Mesenchymal stem cell (in vitro differentiated cells and primary cell): Measurements from ENCODE around the gene CDKN3.
"Not testable (repeated sequence)": the region's sequence is repeated elsewhere in the genome, so short reads cannot be mapped to it uniquely, and the experiment has no call there.

ENCODE experiments used
- DNase-seq: peaks from one replicate; pipeline ENCODE4 v3.0.0-alpha.2; 2013
- H2AFZ ChIP-seq: one replicate; pipeline ENCODE4 v1.6.1; 2013; ENCODE audit warnings: low read depth, mild to moderate bottlenecking, control low read depth, inconsistent platforms, low read length, moderate library complexity
- H2AK5ac ChIP-seq: 2 replicates; pipeline ENCODE4 v1.6.1; 2013; ENCODE audit warnings: low read length, moderate library complexity, mild to moderate bottlenecking, inconsistent platforms; ENCODE audit not compliant: severe bottlenecking
- H2BK120ac ChIP-seq: one replicate; pipeline ENCODE4 v1.6.1; 2013; ENCODE audit warnings: low read depth, mild to moderate bottlenecking, inconsistent platforms, low read length, moderate library complexity
- H2BK12ac ChIP-seq, 2 experiments: one replicate each; pipeline ENCODE4 v1.6.1; 2013; ENCODE audit warnings: inconsistent platforms in 2 of 2, low read length in 2 of 2, mild to moderate bottlenecking in 2 of 2, moderate library complexity in 2 of 2, control low read depth in 1 of 2
- H2BK15ac ChIP-seq: one replicate; pipeline ENCODE4 v1.6.1; 2013; ENCODE audit warnings: mild to moderate bottlenecking, low read depth, inconsistent platforms; ENCODE audit not compliant: poor library complexity, severe bottlenecking
- H2BK5ac ChIP-seq: 2 replicates; pipeline ENCODE4 v1.6.1; 2013; ENCODE audit warnings: low read depth, mild to moderate bottlenecking, low read length, control low read depth, inconsistent platforms; ENCODE audit not compliant: poor library complexity, severe bottlenecking
- H3K14ac ChIP-seq, 2 experiments: one replicate each; pipeline ENCODE4 v1.6.1; 2013; ENCODE audit warnings: inconsistent platforms in 2 of 2, low read length in 2 of 2, control low read depth in 1 of 2, mild to moderate bottlenecking in 1 of 2, moderate library complexity in 1 of 2
- H3K18ac ChIP-seq, 2 experiments: one replicate each; pipeline ENCODE4 v1.6.1; 2013; ENCODE audit warnings: inconsistent platforms in 2 of 2, low read length in 2 of 2, control low read depth in 1 of 2, low read depth in 1 of 2, mild to moderate bottlenecking in 1 of 2
- H3K23ac ChIP-seq, 2 experiments: one replicate each; pipeline ENCODE4 v1.6.1; 2013; ENCODE audit warnings: inconsistent platforms in 2 of 2, low read length in 2 of 2, mild to moderate bottlenecking in 2 of 2, moderate library complexity in 2 of 2, control low read depth in 1 of 2
- H3K27ac ChIP-seq: 2 replicates; pipeline ENCODE4 v1.5.1; 2013; ENCODE audit warnings: mild to moderate bottlenecking, moderate library complexity, low read length, control low read depth, inconsistent platforms; ENCODE audit not compliant: poor library complexity, severe bottlenecking
- H3K27me3 ChIP-seq, 2 experiments: 2 replicates each; pipeline versions ENCODE4 v1.6.1 to v1.7.0; 2013; ENCODE audit warnings: low read length in 2 of 2, mild to moderate bottlenecking in 2 of 2, moderate library complexity in 2 of 2, control low read depth in 1 of 2, inconsistent platforms in 1 of 2; ENCODE audit not compliant: control insufficient read depth in 1 of 2, insufficient read depth in 1 of 2
- H3K36me3 ChIP-seq, 2 experiments: 2 replicates each; pipeline versions ENCODE4 v1.6.1 to v1.7.0; 2013; ENCODE audit warnings: low read length in 2 of 2, control low read depth in 1 of 2, inconsistent platforms in 1 of 2, low read depth in 1 of 2, mild to moderate bottlenecking in 1 of 2; ENCODE audit not compliant: insufficient read depth in 2 of 2, control insufficient read depth in 1 of 2
- H3K4ac ChIP-seq, 2 experiments: one replicate each; pipeline ENCODE4 v1.6.1; 2013; ENCODE audit warnings: inconsistent platforms in 2 of 2, low read length in 2 of 2, mild to moderate bottlenecking in 2 of 2, moderate library complexity in 2 of 2, control low read depth in 1 of 2, low read depth in 1 of 2
- H3K4me1 ChIP-seq: 2 replicates; pipeline ENCODE4 v1.6.1; 2013; ENCODE audit warnings: low read depth, low read length, control low read depth; ENCODE audit not compliant: control insufficient read depth, insufficient read depth
- H3K4me2 ChIP-seq: 2 replicates; pipeline ENCODE4 v1.6.1; 2013; ENCODE audit warnings: low read length, mild to moderate bottlenecking, inconsistent platforms; ENCODE audit not compliant: poor library complexity, severe bottlenecking
- H3K4me3 ChIP-seq, 2 experiments: 2 replicates each; pipeline versions ENCODE4 v1.5.1 to v1.7.0; 2013; ENCODE audit warnings: low read length in 2 of 2, mild to moderate bottlenecking in 2 of 2, control low read depth in 1 of 2, low read depth in 1 of 2; ENCODE audit not compliant: insufficient read depth in 1 of 2
- H3K79me1 ChIP-seq: replicated peaks from 2 replicates; pipeline ENCODE4 v1.6.1; 2013; ENCODE audit warnings: mild to moderate bottlenecking, control low read depth, low read length, inconsistent platforms; ENCODE audit not compliant: poor library complexity, severe bottlenecking
- H3K9ac ChIP-seq: 2 replicates; pipeline ENCODE4 v1.7.0; 2013; ENCODE audit warnings: mild to moderate bottlenecking, low read length, moderate library complexity
- H3K9me3 ChIP-seq: 2 replicates; pipeline ENCODE4 v1.7.0; 2013; ENCODE audit warnings: mild to moderate bottlenecking, low read length; ENCODE audit not compliant: control insufficient read depth
- H4K8ac ChIP-seq: one replicate; pipeline ENCODE4 v1.6.1; 2013; ENCODE audit warnings: inconsistent platforms, mild to moderate bottlenecking, low read length, moderate library complexity
- H4K91ac ChIP-seq: one replicate; pipeline ENCODE4 v1.6.1; 2013; ENCODE audit warnings: mild to moderate bottlenecking, low read length, inconsistent platforms
- WGBS: methylation state at CpG from one replicate; pipeline ENCODE4 v1.1.7; 2013; ENCODE audit warnings: mixed read lengths; 5-methylcytosine and 5-hydroxymethylcytosine counted together

Gene CDKN3

DNA sequence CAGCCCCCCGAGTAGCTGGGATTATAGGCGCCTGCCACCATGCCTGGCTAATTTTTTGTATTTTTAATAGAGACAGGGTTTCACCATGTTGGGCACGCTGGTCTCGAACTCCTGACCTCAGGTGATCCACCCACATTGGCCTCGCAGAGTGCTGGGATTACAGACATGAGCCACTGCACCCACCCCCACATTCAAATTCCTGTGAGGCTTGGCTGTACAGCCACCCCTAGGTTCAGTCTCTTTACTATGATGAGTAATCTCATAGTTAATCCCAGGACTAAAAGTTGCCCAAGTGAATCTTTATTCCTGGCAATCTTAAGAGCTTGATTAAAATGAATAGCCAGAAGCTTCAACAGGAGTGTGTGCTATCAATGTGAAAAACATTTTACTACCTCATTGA lies 57.2 kb downstream of the CDKN3 start:
- H2BK5ac ChIP-seq, H2AFZ ChIP-seq, H3K9me3 ChIP-seq, H3K36me3 ChIP-seq, H3K79me1 ChIP-seq, H3K23ac ChIP-seq, H4K91ac ChIP-seq, H3K4me2 ChIP-seq, H2BK12ac ChIP-seq, H3K27ac ChIP-seq, H3K14ac ChIP-seq, H2BK15ac ChIP-seq, H3K4me3 ChIP-seq, H2AK5ac ChIP-seq, H3K9ac ChIP-seq, H3K18ac ChIP-seq, H3K27me3 ChIP-seq, H3K4ac ChIP-seq, DNase-seq, H3K4me1 ChIP-seq, H2BK120ac ChIP-seq, H4K8ac ChIP-seq: not testable (repeated sequence)
- WGBS: 92% methylated on average over 5 of the region's 5 CpGs

DNA sequence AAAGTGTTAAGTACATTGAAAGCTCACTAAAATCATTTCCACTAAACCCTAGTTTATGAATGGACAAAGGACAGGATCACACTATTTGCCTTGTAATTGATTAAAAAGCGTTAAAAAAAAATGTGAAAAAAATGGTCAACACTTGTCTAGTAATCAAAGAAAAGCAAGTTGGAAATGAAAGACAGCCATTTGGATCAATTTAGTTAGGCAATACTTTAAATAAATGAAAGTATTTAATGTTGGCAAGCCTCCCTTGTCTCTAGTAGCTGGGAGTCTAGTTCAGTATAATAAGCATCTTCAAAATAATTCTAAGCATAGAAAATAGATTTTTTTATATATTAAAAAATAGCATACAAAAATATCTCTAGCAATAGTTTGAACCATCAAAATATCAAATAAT lies 58.6 kb downstream of the CDKN3 start:
- Histone ChIP-seq H3K9ac (no peak overlapping the region), H2BK5ac (no peak overlapping the region), H3K4me3 (no peak overlapping the region), H2AK5ac (no peak overlapping the region), H3K36me3 (no peaks in the 10 kb centered on the region), H3K9me3 (no peaks in the 10 kb centered on the region), H3K18ac (no peak overlapping the region), H4K8ac (no peak overlapping the region), H2BK12ac (no peak overlapping the region), H2BK120ac (no peak overlapping the region), H3K23ac (no peak overlapping the region), H2BK15ac (no peak overlapping the region), H2AFZ (no peak overlapping the region), H4K91ac (no peak overlapping the region), H3K79me1 (no peaks in the 10 kb centered on the region), H3K4me1 (no peaks in the 10 kb centered on the region), H3K27me3 (no peaks in the 10 kb centered on the region), H3K27ac (no peak overlapping the region), H3K4me2 (no peak overlapping the region), H3K4ac (no peak overlapping the region), H3K14ac (no peak overlapping the region)
- no CpG with 5 or more reads among the region's 1 CpG for WGBS
- DNase-seq: no peak

DNA sequence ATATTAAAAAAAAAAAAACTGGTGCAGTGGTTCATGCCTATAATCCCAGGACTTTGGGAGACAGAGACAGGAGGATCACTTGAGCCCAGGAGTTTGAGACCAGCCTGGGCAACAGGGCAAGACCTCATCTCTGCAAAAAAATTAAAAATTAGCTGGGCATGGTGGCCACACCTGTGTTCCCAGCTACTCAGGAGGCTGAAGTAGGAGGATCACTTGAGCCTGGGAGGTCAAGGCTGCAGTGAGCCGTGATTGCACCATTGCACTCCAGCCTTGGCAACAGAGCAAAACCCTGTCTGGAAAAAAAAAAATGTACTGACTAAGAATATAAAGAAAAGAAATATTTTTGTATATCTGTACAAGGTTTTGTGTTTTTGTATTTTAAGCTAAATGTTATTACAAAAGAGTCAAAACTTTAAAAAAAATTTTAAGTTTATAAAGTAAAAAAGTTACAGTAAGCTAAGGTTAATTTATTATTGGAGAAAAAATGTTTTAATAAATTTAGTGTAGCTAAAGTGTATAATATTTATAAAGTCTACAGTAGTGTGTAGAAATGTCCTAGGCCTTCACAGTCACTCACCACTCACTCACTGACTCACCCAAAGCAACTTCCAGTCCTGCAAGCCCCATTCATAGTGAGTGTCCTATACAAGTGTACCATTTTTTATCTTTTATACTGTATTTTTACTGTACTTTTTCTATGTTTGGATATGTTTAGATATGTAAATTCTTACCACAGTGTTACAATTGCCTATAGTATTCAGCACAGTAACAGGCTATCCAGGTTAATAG lies 60.2 kb downstream of the CDKN3 start:
- not testable (repeated sequence) for H4K91ac ChIP-seq

DNA sequence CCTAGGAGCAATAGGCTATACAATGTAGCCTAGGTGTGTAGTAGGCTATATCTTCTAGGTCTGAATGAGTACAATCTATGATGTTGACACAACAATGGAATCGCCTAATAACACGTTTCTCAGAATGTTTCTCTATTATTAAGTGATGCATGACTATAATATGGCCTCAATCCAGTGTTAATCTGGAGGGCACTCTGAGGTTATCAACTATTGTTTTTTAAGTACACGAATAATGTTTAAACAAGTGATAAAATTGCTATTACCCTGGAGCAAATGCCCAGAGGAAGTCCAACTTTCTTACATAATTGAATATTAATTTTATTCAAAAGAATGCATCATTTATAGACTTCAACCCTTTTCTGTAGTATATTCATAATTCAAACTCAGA lies 60.8 kb downstream of the CDKN3 start:
- H3K23ac ChIP-seq: no peak overlapping the region
- H3K79me1 ChIP-seq: no peaks in the 10 kb centered on the region
- H3K4me3 ChIP-seq: no peak overlapping the region
- H2BK15ac ChIP-seq: no peak overlapping the region
- H3K27me3 ChIP-seq: no peaks in the 10 kb centered on the region
- no peaks in the 10 kb centered on the region for H3K36me3 ChIP-seq
- H3K27ac ChIP-seq: no peak overlapping the region
- H2BK120ac ChIP-seq: no peak overlapping the region
- H2AFZ ChIP-seq: no peak overlapping the region
- no peak overlapping the region for H4K8ac ChIP-seq
- no peak overlapping the region for H2AK5ac ChIP-seq
- no peak overlapping the region for H4K91ac ChIP-seq
- no peak overlapping the region for H3K14ac ChIP-seq
- WGBS: no CpG with 5 or more reads among the region's 3 CpGs
- no peak for DNase-seq
- H2BK12ac ChIP-seq: no peak overlapping the region
- no peak overlapping the region for H2BK5ac ChIP-seq
- no peak overlapping the region for H3K9ac ChIP-seq
- no peak overlapping the region for H3K4ac ChIP-seq
- peaks cover 2% of the 10 kb centered on the region for H3K4me1 ChIP-seq
- H3K9me3 ChIP-seq: no peaks in the 10 kb centered on the region
- no peak overlapping the region for H3K4me2 ChIP-seq
- no peak overlapping the region for H3K18ac ChIP-seq

More for the DNA sequence above, 60.2 kb downstream of the CDKN3 start:
- not testable (repeated sequence) for H3K4me3 ChIP-seq, H2BK120ac ChIP-seq, H2AFZ ChIP-seq, H3K9ac ChIP-seq, H3K4me2 ChIP-seq, H2BK15ac ChIP-seq, H2BK12ac ChIP-seq, H3K27me3 ChIP-seq, H2AK5ac ChIP-seq, H3K4ac ChIP-seq, H3K79me1 ChIP-seq, H4K8ac ChIP-seq, H2BK5ac ChIP-seq, H3K18ac ChIP-seq, H3K27ac ChIP-seq, H3K9me3 ChIP-seq, H3K4me1 ChIP-seq, H3K36me3 ChIP-seq, DNase-seq, H3K14ac ChIP-seq, H3K23ac ChIP-seq
- 100% methylated on average over 1 of the region's 1 CpG for WGBS
